Nephron (organoid): ENCODE measurements around the gene MRNIP.

Source experiments
- H3K27ac Mint-ChIP-seq, 3 experiments: 2 replicates each; pipeline ENCODE4 v1.8.0; 2020; ENCODE audit warnings: mixed read lengths in 3 of 3, mild to moderate bottlenecking in 2 of 3, moderate library complexity in 1 of 3
- H3K27me3 Mint-ChIP-seq: 2 replicates; pipeline ENCODE4 v1.8.0; 2021; ENCODE audit warnings: low read depth, mild to moderate bottlenecking, moderate library complexity, mixed read lengths
- H3K36me3 Mint-ChIP-seq: 2 replicates; pipeline ENCODE4 v1.8.0; 2020; ENCODE audit warnings: low read depth, mixed read lengths
- H3K4me1 Mint-ChIP-seq: 2 replicates; pipeline ENCODE4 v1.8.0; 2020; ENCODE audit warnings: mixed read lengths
- H3K4me3 Mint-ChIP-seq, 3 experiments: 2 replicates each; pipeline ENCODE4 v1.8.0; 2020; ENCODE audit warnings: mild to moderate bottlenecking in 3 of 3, mixed read lengths in 3 of 3, moderate library complexity in 2 of 3
- H3K9me3 Mint-ChIP-seq: 2 replicates; pipeline ENCODE4 v1.8.0; 2020; ENCODE audit warnings: mixed read lengths
- CTCF ChIP-seq, 3 experiments: fragments of 200-600 bp; sonication (generic); IDR thresholded peaks; one replicate each; pipeline ENCODE4 v1.5.0; 2021; ENCODE audit warnings: antibody characterized with exemption in 3 of 3; ENCODE audit not compliant: unreplicated experiment in 3 of 3

Gene MRNIP

GRCh38 chr5:179820483-179821297, 37.9 kb downstream of the MRNIP start, which contains the start of gene SQSTM1:
Gene SQSTM1 (plus strand): TSS chr5:179820905. CDS start chr5:179820937, 32 bp downstream.
- H3K27ac Mint-ChIP-seq, result peak within 1 kb of the TSS; percentile 92 to 98 (median 97)
- no peaks in the 10 kb centered on the region for H3K27me3 Mint-ChIP-seq
- peak in 2 of 3 experiments; percentile 16 to 30 for TF ChIP-seq CTCF (IDR thresholded peaks at IDR 0.05; ENCODE audit: unreplicated experiment in 3 of 3)
- H3K9me3 Mint-ChIP-seq, result no peaks in the 10 kb centered on the region
- peak within 1 kb of the TSS; percentile 97 to 98 (median 98) for H3K4me3 Mint-ChIP-seq
- H3K36me3 Mint-ChIP-seq, result peaks cover 23% of the 10 kb centered on the region
- peaks cover 31% of the 10 kb centered on the region for H3K4me1 Mint-ChIP-seq

GRCh38 chr5:179820127-179820482, 38.5 kb downstream of the MRNIP start:
- Mint-ChIP-seq H3K27ac (peak overlapping the region; percentile 85 to 97 (median 92)), H3K4me3 (peak overlapping the region; percentile 85 to 87 (median 85)), H3K27me3 (no peaks in the 10 kb centered on the region), H3K9me3 (no peaks in the 10 kb centered on the region), H3K36me3 (peaks cover 19% of the 10 kb centered on the region), H3K4me1 (peaks cover 31% of the 10 kb centered on the region)
- TF ChIP-seq CTCF (IDR thresholded peaks at IDR 0.05; ENCODE audit: unreplicated experiment in 3 of 3), result no peak

- TF ChIP-seq CTCF (IDR thresholded peaks at IDR 0.05; ENCODE audit: unreplicated experiment in 3 of 3), result no peak
- Mint-ChIP-seq H3K4me1 (peaks cover 31% of the 10 kb centered on the region), H3K4me3 (peak overlapping the region; percentile 85 to 87 (median 85)), H3K36me3 (peaks cover 18% of the 10 kb centered on the region), H3K9me3 (no peaks in the 10 kb centered on the region), H3K27me3 (no peaks in the 10 kb centered on the region), H3K27ac (peak overlapping the region; percentile 85 to 97 (median 92))
These were observed 39.1 kb downstream of the MRNIP start for GRCh38 chr5:179819296-179820126.

- Mint-ChIP-seq H3K4me3 (peak overlapping the region; percentile 78 to 85 (median 83)), H3K27me3 (no peaks in the 10 kb centered on the region), H3K4me1 (peaks cover 31% of the 10 kb centered on the region), H3K36me3 (peaks cover 21% of the 10 kb centered on the region), H3K9me3 (no peaks in the 10 kb centered on the region), H3K27ac (peak overlapping the region; percentile 60 to 92 (median 62))
- no peak for TF ChIP-seq CTCF (IDR thresholded peaks at IDR 0.05; ENCODE audit: unreplicated experiment in 3 of 3)
These were observed 39.8 kb downstream of the MRNIP start for GRCh38 chr5:179818746-179819295.

- no peaks in the 10 kb centered on the region for H3K9me3 Mint-ChIP-seq
These were observed 40.5 kb downstream of the MRNIP start for GRCh38 chr5:179817890-179818745.

More at GRCh38 chr5:179817890-179818745, 40.5 kb downstream of the MRNIP start:
- Mint-ChIP-seq H3K4me1 (peaks cover 30% of the 10 kb centered on the region), H3K27ac (peak overlapping the region; percentile 62 to 95 (median 92)), H3K4me3 (peak overlapping the region; percentile 78 to 85 (median 83)), H3K27me3 (no peaks in the 10 kb centered on the region), H3K36me3 (peaks cover 24% of the 10 kb centered on the region)
- no peak for TF ChIP-seq CTCF (IDR thresholded peaks at IDR 0.05; ENCODE audit: unreplicated experiment in 3 of 3)
